HG02588 (cell line): ENCODE measurements around the gene MT2A.
"Not testable (repeated sequence)": the region's sequence is repeated elsewhere in the genome, so short reads cannot be mapped to it uniquely, and the experiment has no call there.

Experiments
- ATAC-seq: cut with Tn5 transposase; IDR thresholded peaks from one replicate; pipeline ENCODE4 v1.9.1; 2021; ENCODE audit warnings: mild to moderate bottlenecking, moderate library complexity; ENCODE audit not compliant: unreplicated experiment

Gene MT2A

DNA sequence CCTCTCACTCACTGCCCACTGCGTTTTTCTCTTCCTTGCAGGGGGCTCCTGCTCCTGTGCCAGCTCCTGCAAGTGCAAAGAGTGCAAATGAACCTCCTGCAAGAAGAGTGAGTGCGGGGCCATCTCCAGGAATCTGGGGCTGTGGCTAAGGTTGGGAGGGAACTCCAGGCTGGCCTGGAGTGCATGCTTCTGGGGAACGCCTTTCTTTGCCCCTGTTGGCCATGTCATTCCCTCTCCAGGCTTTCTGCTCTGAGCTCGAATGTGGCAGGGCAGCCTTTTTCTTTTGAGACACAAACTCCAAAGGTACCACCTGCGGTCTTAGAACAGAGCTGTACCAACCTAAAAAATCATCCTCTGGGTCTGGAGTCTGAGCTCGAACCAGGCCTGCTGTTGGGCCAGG lies 9.8 kb downstream of the MT2A start:
- no peak for ATAC-seq

DNA sequence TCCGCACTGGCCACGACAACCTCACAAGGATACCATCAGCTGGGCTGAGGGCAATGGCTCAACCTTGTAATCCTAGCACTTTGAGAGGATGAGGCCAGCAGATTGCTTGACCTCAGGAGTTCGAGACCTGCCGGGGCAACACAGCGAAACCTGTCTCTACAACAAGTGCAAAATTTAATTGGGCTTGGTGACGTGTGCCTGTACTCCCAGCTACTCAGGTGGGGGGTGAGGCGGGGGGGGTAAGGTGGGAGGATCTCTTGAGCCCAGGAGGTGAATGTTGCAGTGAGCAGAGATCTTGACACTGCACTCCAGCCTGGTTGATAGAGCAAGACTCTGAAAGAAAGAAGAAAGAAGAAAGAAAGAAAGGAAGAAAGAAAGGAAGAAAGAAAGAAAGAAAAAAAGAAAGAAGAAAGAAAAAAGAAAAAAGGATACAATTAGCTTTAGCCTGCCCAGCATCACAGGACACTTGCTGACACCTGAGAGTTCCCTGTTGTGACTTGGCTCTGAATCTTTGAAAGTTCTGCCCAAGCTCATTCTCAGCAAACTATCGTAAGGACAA lies 12.0 kb downstream of the MT2A start:
- ATAC-seq, result no peak

DNA sequence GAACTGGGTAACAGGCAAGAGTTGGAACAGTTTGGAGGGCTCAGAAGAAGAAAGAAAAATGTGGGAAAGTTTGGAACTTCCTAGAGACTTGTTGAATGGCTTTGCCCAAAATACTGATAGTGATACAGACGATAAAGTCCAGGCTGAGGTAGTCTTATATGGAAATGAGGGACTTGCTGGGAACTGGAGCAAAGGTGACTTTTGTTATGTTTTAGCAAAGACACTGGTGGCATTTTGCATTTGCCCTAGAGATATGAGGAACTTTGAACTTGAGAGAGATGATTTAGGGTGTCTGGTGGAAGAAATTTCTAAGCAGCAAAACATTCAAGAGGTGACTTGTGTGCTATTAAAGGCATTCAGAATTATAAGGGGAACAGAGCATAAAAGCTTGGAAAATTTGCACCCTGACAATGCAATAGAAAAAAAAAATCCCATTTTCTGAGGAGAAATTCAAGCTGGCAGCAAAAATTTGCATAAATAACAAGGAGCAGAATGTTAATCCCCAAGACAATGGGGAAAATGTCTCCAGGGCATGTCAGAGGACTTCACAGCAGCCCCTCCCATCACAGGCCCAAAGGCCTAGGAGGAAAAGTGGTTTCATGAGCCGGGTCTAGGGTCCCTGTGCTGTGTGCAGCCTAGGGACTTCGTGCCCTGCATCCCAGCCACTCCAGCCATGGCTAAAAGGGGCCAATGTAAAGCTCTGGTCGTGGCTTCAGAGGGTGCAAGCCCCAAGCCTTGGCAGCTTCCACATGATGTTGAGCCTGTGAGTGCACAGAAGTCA lies 13.5 kb downstream of the MT2A start:
- ATAC-seq, result not testable (repeated sequence)

DNA sequence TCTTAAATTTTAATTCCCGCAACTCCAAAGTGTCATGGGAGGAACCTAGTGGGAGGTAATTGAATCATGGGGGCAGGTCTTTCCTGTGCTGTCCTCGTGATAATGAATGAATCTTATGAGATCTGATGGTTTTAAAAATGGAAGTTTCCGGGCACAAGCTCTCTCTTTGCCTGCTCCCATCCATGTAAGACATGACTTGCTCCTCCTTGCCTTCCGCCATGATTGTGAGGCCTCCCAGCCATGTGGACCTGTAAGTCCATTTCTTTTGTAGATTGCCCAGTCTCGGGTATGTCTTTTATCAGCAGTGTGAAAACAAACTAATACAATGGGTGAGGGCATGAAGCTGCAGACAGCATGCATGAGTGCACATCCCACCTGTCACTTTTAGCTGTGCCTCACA lies 14.8 kb downstream of the MT2A start:
- not testable (repeated sequence) for ATAC-seq

DNA sequence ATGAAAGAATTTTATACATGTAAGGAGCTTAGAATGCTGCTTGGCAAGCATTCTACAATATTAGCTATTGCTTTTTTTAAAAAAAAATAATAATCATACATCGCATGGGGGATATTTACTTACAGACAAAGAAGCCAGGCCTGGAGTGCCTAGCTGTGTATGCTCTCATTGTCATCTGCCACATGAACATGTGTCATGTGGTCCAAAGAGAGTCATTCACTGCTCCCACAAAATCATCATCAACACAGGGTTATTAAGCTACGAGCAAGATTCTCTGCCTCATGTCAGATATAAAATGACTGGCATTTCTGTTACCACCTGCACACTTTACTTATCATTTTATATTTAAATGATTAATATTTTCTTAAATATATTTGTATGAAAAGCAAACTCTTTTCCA lies 15.3 kb downstream of the MT2A start:
- ATAC-seq, result no peak

DNA sequence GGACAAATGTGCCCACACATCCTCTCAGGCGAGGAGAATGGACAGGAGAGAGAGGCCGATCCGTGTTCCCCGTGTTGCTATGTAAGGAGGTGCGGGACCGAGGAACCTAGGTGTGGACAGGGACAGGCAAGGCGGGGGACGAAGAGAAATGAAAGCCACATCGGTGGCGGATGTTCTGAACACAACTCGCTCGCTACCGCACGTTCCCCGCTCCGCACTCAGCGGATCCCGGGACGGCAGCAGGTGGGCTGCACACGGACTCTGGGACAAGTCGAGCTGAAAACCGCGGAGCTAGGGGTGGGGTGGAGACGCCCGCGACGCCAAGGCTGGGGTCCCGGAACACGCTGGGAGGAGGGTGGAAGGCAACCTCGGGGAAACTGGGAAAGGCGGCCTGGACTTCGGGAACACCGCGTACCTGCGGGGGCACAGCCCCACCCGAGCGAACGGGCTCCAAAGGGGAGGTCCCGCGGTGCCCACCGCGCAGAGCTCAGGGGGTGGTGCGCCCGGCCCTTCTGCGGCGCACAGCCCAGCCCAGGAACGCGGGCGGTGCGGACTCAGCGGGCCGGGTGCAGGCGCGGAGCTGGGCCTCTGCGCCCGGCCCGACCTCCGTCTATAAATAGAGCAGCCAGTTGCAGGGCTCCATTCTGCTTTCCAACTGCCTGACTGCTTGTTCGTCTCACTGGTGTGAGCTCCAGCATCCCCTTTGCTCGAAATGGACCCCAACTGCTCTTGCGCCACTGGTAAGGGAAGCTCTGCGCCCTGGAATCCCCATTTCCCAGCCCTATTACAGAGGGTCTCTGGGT lies 17.0 kb downstream of the MT2A start, which contains the start of gene MT1E:
Gene MT1E (plus strand): TSS at position 642 of the 803 bp plus-strand sequence. CDS start 71 bp downstream, at position 713.
- peak; percentile 54 for ATAC-seq

DNA sequence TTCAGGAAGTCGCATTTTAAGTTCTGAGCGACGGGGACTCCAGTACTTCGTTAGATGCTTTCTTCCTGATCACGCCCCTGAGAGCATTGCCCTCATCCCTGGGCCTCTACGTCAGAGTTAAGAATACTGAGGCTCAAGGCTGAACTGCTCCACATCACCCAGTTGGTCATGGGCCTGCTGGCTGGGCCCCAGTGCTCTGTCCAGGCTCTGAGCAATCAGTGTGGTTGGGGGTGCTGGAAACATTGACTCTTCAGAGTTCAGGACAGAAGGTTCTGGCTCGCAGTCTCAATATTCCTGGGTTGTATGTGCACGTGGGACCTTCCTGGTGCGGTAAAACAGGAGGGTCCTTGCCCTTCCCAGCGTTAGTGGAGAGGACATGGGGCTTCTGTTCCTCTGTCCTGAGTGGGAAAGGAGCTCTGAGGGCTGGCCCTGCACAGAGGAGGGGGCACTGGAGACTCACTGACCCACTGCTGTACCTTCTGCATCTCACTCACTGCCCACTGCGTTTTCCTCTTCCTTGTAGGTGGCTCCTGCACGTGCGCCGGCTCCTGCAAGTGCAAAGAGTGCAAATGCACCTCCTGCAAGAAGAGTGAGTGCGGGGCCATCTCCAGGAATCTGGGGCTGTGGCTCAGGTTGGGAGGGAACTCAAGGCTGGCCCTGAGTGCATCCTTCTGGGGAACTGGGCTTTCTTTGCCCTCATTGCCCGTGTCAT lies 17.7 kb downstream of the MT2A start:
- ATAC-seq, result peak; percentile 10

DNA sequence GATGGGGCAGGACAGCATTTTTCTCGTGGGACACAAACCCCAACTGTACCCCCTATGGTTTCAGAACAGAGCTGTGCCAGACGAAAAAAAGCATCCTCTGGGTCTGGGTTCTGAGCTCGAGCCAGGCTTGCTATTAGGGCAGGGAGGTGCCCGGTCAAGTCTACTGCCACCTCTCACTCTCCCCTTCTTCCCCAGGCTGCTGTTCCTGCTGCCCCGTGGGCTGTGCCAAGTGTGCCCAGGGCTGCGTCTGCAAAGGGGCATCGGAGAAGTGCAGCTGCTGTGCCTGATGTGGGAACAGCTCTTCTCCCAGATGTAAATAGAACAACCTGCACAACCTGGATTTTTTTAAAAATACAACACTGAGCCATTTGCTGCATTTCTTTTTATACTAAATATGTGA lies 18.3 kb downstream of the MT2A start:
- no peak for ATAC-seq

DNA sequence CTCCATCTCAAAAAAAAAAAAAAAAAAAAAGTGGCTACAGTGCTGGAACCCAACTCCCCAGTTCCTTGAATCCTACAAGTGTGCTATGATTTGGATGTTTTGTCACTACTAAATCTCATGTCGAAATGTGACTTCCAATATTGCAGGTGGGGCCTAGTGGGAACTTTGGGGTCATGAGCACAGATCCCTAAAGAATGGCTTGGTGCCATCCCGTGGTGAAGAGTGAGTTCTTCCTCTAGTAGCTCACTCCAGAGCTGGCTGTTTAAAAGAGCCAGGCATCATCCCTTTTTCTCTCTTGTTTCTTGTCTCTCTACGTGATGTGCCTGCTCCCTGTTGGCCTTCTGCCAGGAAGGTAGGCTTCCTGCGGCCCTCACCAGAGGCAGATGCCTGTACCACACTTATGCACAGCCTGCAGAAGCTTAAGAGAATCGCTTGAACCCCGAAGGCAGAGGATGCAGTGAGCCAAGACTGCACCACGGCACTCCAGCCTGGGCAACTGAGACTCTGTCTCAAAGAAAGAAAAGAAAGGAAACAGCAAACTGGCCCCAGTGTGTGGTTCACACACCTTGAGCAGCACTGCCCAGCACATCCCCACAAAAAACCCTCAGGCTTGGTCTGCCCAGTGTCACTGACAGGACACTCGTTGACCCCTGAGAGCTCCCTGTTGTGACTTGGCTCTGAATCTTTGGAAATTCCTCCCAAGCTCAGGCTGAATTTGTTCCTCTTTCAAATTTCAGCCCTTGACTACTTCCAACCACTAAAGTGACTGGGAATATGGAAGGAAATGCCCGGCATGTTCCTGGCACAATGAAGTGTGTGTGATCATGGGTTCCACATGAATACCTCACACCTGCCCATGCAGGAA lies 20.3 kb downstream of the MT2A start:
- no peak for ATAC-seq

DNA sequence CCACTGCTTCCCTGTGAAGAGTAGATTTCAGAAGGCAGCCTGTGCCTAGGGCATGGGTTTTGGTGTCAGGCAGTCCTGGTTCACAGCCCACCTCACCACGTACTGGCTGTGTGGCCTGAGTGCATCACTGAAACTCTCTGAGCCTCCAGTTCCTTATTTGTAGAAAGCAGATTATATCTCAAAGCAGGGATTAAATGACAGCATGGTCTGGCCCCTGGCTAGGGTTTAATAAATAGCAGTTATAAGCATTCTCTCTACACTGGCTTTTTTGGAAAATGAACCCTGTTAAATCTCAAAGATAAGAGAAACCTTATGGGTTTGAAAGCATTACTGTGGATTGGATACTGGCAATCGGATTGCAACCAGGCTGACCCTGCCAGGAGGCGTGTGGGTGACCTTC lies 21.1 kb downstream of the MT2A start:
- no peak for ATAC-seq

DNA sequence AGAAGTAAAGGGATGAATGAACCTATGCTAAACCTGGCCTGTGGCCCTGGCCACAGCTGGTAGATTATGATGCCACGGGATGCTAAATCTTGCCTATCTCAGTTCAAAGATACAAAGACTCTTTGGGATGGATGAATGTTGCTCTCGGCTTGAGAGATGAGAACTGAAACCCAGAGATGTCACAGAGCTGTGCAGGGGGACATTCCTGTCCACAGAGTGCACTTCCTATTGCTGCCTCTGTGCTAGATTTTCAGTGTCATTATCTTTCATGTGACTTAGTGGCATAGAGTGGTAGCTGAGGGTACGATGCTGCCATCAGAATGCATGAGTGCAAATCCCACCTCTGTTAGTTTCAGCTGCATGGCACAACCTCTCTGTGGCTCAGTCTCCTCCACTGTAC lies 21.8 kb downstream of the MT2A start:
- ATAC-seq, result peak; percentile 65

DNA sequence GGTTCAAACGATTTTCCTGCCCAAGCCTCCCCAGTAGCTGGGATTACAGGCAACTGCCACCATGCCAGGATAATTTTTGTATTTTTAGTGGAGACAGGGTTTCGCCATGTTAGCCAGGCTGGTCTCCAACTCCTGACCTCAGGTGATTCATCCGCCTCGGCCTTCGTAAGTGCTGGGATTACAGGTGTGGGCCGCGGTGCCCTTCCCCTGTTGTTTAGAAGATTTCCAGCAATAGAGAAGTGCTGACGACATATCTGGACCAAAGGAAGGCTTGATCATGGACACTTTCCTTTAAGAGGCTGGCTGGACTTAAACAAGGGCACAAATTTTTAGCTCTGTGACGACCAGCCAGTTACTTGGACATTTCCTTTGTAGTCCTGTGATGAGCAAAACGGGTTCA lies 22.8 kb downstream of the MT2A start:
- ATAC-seq, result no peak

DNA sequence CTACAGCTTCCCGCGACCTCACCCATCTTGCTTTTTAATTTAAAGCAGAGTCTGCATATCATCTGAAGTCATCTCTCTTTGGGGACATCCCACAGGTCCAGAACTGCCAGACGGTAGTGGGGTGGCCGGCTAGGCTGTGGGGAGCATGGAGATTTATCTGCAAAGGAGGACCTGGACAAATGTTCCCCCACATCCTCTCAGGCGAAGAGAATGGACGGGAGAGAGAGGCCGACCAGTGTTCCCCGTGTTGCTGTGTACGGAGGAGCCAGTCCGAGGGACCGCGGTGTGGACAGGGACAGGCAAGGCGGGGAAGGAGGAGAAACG lies 23.4 kb downstream of the MT2A start:
- no peak for ATAC-seq

DNA sequence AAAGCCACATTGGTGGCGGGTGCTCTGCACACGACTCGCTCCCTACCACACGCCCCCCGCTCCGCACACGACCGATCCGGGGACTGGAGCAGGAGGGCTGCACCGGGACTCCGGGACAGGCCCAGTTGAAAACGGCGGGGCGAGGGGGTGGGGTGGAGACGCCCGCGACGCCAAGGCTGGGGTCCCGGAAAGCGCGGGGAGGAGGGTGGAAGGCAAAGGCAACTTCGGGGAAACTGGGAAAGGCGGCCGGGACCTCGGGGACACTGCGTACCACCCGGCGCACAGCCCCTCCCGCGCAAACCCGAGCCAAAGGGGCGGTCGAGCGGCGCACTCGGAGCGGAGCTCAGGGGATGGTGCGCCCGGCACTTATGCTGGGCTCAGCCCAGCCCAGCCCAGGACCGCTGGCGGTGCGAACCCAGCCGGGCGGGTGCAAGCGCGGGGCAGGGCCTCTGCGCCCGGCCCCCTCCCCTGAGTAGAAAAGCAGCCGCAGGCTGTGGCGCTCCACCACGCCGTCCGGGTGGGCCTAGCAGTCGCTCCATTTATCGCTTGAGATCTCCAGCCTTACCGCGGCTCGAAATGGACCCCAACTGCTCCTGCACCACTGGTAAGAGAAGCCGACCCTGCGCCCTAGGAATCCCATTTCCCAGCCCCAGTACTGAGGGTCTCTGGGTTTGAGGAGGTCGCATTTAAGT lies 23.9 kb downstream of the MT2A start, which contains the start of gene MT1M:
Gene MT1M (plus strand): TSS at position 504 of the 692 bp plus-strand sequence. CDS start 73 bp downstream, at position 577.
- ATAC-seq, result no peak

DNA sequence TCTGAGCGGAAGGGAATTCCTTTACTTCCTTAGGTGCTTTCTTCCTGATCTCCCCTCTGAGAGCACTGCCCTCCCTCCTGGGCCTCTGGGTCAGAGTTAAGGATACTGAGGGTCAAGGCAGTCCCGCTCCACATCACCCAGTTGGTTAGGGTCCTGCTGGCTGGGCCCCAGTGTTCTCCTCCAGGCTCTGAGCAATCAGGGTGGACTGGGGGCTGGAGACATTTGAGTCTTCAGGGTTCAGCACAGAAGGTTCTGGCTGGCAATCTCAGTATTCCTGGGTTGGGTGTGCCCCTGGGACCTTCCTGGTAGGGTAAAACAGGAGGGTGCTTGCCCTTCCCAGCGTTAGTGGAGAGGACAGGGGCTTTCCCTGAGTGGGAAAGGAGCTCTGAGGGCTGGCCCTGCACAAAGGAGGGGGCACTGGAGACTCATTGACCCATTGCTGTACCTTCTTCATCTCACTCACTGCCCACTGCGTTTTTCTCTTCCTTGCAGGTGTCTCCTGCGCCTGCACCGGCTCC lies 24.5 kb downstream of the MT2A start:
- no peak for ATAC-seq

DNA sequence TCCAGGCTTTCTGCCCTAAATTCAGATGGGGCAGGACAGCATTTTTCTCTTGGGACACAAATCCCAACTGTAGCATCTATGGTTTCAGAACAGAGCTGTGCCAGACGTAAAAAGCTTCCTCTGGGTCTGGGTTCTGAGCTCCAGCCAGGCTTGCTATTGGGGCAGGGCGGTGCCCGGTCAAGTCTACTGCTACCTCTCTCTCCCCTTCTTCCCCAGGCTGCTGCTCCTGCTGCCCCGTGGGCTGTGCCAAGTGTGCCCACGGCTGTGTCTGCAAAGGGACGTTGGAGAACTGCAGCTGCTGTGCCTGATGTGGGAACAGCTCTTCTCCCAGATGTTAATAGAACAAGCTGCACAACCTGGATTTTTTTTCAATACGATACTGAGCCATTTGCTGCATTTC lies 25.2 kb downstream of the MT2A start:
- ATAC-seq, result no peak

DNA sequence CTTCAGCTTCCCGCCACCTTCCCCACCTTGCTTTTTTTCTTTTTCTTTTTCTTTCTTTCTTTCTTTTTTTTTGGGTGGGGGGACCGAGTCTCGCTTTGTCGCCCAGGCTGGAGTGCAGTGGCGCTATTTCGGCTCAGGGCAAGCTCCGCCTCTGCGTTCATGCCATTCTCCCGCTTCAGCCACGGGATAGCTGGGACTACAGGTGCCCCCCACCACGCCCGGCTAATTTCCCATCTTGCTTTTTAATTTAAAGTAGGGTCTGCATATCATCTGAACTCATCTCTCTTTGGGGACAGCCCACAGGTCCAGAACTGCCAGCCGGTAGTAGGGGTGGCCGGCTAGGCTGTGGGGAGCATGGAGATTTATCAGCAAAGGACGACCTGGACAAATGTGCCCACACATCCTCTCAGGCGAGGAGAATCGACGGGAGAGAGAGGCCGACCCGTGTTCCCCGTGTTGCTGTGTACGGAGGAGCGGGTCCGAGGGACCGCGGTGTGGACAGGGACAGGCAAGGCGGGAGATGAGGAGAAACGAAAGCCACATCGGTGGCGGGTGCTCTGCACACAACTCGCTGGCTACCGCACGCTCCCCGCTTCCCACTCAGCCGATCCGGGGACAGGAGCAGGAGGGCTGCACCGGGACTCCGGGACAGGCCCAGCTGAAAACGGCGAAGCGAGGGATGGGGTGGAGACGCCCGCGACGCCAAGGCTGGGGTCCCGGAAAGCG lies 26.5 kb downstream of the MT2A start:
- no peak for ATAC-seq

DNA sequence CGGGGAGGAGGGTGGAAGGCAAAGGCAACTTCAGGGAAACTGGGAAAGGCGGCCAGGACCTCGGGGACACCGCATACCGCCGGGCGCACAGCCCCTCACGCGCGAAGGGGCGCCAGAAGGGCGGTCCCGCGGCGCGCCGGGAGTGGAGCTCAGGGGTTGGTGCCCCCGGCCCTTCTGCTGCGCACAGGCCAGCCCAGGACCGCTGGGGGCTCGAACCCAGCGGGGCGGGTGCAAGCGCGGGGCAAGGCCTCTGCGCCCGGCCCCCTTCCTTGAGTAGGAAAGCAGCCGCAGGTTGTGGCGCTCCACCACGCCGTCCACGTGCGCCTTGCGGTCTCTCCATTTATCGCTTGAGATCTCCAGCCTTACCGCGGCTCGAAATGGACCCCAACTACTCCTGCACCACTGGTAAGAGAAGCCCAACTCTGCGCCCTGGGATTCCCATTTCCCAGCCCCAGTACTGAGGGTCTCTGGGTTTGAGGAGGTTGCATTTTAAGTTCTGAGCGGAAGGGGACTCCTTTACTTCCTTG lies 27.1 kb downstream of the MT2A start:
- ATAC-seq, result no peak
